Measurements from ENCODE around the gene GPATCH8. TPM values are rescaled to one million over a fixed set of nuclear protein-coding genes. Genes with fewer than 3 reads are reported as not detected.

Gene GPATCH8
- polyA plus RNA-seq, 3 donors: 8.8 to 15.9 (median 14.9) TPM

DNA sequence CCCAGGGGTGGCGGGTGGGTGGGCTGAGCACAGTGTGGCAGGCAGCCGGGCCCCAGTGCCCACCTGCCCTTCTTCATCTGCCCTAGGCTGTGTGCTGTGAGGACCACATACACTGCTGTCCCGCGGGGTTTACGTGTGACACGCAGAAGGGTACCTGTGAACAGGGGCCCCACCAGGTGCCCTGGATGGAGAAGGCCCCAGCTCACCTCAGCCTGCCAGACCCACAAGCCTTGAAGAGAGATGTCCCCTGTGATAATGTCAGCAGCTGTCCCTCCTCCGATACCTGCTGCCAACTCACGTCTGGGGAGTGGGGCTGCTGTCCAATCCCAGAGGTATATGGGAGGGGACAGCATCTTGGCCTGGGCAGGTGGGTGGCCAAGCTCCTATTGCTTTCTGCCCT lies 151.7 kb downstream of the GPATCH8 start:
- Histone ChIP-seq H3K4me2 (replicated peaks; ENCODE audit: extremely low read depth, low read length, poor library complexity, severe bottlenecking) (no peak overlapping the region), H3K9ac (ENCODE audit: insufficient read depth, low read length, poor library complexity, severe bottlenecking) (no peak overlapping the region), H3K27ac (ENCODE audit: low read depth in 1 of 2, low read length in 2 of 2) (no peak overlapping the region), H3K79me2 (ENCODE audit: insufficient read depth, low read length) (peaks cover 38% of the 10 kb centered on the region), H3K9me3 (replicated peaks in 1 of 2; ENCODE audit: control insufficient read depth in 1 of 2, insufficient read depth in 1 of 2, low read length in 2 of 2) (no peaks in the 10 kb centered on the region), H4K20me1 (ENCODE audit: insufficient read depth, low read length) (peaks cover 72% of the 10 kb centered on the region), H3K4me3 (replicated peaks in 1 of 3; ENCODE audit: low read depth in 2 of 3, low read length in 3 of 3) (no peak overlapping the region), H2AFZ (ENCODE audit: insufficient read depth, low read depth, low read length, poor library complexity, severe bottlenecking) (no peak overlapping the region), H3K4me1 (ENCODE audit: control insufficient read depth in 1 of 2, insufficient read depth in 2 of 2, low read length in 2 of 2) (peaks cover 41 to 70% of the 10 kb centered on the region in 2 donors), H3K27me3 (ENCODE audit: control insufficient read depth in 2 of 2, insufficient read depth in 2 of 2, low read length in 2 of 2) (peaks cover 0 to 5% of the 10 kb centered on the region in 2 donors), H3K36me3 (replicated peaks in 1 of 2; ENCODE audit: control insufficient read depth in 1 of 2, insufficient read depth in 2 of 2, low read length in 2 of 2) (peaks cover 45 to 48% of the 10 kb centered on the region in 2 donors)
- H3K27ac Mint-ChIP-seq: no peak overlapping the region
- WGBS (ENCODE audit: insufficient coverage): 94% methylated on average over 8 of the region's 8 CpGs
- TF ChIP-seq, protein P1, sequence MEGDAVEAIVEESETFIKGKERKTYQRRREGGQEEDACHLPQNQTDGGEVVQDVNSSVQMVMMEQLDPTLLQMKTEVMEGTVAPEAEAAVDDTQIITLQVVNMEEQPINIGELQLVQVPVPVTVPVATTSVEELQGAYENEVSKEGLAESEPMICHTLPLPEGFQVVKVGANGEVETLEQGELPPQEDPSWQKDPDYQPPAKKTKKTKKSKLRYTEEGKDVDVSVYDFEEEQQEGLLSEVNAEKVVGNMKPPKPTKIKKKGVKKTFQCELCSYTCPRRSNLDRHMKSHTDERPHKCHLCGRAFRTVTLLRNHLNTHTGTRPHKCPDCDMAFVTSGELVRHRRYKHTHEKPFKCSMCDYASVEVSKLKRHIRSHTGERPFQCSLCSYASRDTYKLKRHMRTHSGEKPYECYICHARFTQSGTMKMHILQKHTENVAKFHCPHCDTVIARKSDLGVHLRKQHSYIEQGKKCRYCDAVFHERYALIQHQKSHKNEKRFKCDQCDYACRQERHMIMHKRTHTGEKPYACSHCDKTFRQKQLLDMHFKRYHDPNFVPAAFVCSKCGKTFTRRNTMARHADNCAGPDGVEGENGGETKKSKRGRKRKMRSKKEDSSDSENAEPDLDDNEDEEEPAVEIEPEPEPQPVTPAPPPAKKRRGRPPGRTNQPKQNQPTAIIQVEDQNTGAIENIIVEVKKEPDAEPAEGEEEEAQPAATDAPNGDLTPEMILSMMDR (IDR thresholded peaks at IDR 0.05): no peak
- H3K4me1 Mint-ChIP-seq: peaks cover 47% of the 10 kb centered on the region
- H3K36me3 Mint-ChIP-seq: peaks cover 44 to 51% of the 10 kb centered on the region in 2 donors
- intact Hi-C loops (cut with micrococcal nuclease): loop anchor here in 1 of 2 donors (2.0 to 5.0 kb wide), 2 partner anchors 34 to 141 kb away; no protein-coding TSS in a partner anchor
- peaks cover 5 to 23% (median 5%) of the 10 kb centered on the region in 3 donors for H3K27me3 Mint-ChIP-seq (ENCODE audit: low read depth in 3 of 3)
- H3K9me3 Mint-ChIP-seq: peaks cover 0 to 4% (median 0%) of the 10 kb centered on the region in 7 donors
- DNase-seq: no peak
- H3K4me3 Mint-ChIP-seq: no peak overlapping the region

DNA sequence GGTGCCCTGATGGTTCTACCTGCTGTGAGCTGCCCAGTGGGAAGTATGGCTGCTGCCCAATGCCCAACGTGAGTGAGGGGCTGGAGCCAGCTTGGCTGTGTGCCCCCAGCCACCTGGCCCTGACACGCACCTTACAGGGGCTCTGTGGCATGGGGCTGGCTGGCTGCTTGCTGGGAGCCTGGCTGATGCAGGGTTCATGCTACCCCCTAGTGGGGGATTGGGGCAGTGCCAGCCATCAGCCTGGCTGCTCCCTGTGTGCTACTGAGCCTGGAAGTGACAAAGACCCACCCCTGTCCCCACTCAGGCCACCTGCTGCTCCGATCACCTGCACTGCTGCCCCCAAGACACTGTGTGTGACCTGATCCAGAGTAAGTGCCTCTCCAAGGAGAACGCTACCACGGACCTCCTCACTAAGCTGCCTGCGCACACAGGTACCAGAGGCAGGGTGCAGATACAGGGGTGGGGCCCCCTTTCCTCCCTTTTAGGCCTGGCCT lies 152.4 kb downstream of the GPATCH8 start:
- peaks cover 0 to 4% (median 0%) of the 10 kb centered on the region in 7 donors for H3K9me3 Mint-ChIP-seq
- Histone ChIP-seq H4K20me1 (ENCODE audit: insufficient read depth, low read length) (peaks cover 79% of the 10 kb centered on the region), H3K4me3 (replicated peaks in 1 of 3; ENCODE audit: low read depth in 2 of 3, low read length in 3 of 3) (no peak overlapping the region), H3K27me3 (ENCODE audit: control insufficient read depth in 2 of 2, insufficient read depth in 2 of 2, low read length in 2 of 2) (peaks cover 0 to 5% of the 10 kb centered on the region in 2 donors), H3K4me2 (replicated peaks; ENCODE audit: extremely low read depth, low read length, poor library complexity, severe bottlenecking) (no peak overlapping the region), H3K9ac (ENCODE audit: insufficient read depth, low read length, poor library complexity, severe bottlenecking) (no peak overlapping the region), H3K27ac (ENCODE audit: low read depth in 1 of 2, low read length in 2 of 2) (no peak overlapping the region), H3K9me3 (replicated peaks in 1 of 2; ENCODE audit: control insufficient read depth in 1 of 2, insufficient read depth in 1 of 2, low read length in 2 of 2) (no peaks in the 10 kb centered on the region), H3K4me1 (ENCODE audit: control insufficient read depth in 1 of 2, insufficient read depth in 2 of 2, low read length in 2 of 2) (peaks cover 48 to 76% of the 10 kb centered on the region in 2 donors), H3K79me2 (ENCODE audit: insufficient read depth, low read length) (peaks cover 44% of the 10 kb centered on the region), H2AFZ (ENCODE audit: insufficient read depth, low read depth, low read length, poor library complexity, severe bottlenecking) (no peak overlapping the region), H3K36me3 (replicated peaks in 1 of 2; ENCODE audit: control insufficient read depth in 1 of 2, insufficient read depth in 2 of 2, low read length in 2 of 2) (peaks cover 45 to 48% of the 10 kb centered on the region in 2 donors)
- peaks cover 49 to 57% of the 10 kb centered on the region in 2 donors for H3K36me3 Mint-ChIP-seq
- intact Hi-C loops (cut with micrococcal nuclease): loop anchor here in 1 of 2 donors (2.0 to 5.0 kb wide), 2 partner anchors 33 to 140 kb away; no protein-coding TSS in a partner anchor
- DNase-seq: peak; percentile 60 to 68 (median 67)
- 63% methylated on average over 6 of the region's 6 CpGs for WGBS (ENCODE audit: insufficient coverage)
- H3K4me3 Mint-ChIP-seq: no peak overlapping the region
- H3K27ac Mint-ChIP-seq: peak overlapping the region in 2 of 7 donors; percentile 55 to 82
- TF ChIP-seq, protein P1 (IDR thresholded peaks at IDR 0.05): peak; percentile 89
- H3K4me1 Mint-ChIP-seq: peaks cover 54% of the 10 kb centered on the region
- peaks cover 5 to 18% (median 5%) of the 10 kb centered on the region in 3 donors for H3K27me3 Mint-ChIP-seq (ENCODE audit: low read depth in 3 of 3)
